ENCODE measurements around the gene SPINT2.

The SPINT2 gene

DNA sequence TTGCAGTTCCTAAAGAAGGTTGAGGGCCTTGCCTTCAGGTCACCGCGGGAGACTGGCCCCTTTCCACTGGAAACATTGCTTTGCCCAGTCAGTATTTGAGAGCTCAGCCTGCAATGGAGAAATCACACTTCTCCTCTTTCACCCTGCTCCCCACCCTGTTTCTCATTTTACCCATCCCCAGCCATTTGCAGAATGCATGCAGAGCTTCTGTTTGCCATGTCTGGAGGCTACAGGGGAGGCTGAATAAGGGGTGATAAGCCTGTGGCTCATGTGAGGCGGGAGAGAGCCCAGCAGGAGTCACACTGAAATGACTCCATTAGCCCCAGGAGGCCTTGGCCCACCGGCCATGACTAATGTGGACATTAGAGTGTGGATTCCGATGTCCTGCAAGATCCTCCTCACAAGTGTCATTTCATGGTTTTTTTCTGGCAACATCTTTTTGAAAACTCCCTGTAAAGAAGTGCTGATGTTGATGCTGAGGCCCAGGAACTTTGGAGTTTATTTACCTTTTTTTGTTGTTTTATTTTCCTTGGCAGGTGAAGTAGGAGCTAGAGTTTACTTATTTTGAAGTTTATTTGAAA is 6.3 kb downstream of the SPINT2 start:
- no peak for DNase-seq

- no peak for DNase-seq
Observed at GRCh38 chr19:38273499-38273898, 9.1 kb downstream of the SPINT2 start.

GRCh38 chr19:38274739-38275138 is 10.4 kb downstream of the SPINT2 start:
- DNase-seq = no peak

- DNase-seq = no peak
Observed at GRCh38 chr19:38276942-38277517, 12.7 kb downstream of the SPINT2 start.

DNA sequence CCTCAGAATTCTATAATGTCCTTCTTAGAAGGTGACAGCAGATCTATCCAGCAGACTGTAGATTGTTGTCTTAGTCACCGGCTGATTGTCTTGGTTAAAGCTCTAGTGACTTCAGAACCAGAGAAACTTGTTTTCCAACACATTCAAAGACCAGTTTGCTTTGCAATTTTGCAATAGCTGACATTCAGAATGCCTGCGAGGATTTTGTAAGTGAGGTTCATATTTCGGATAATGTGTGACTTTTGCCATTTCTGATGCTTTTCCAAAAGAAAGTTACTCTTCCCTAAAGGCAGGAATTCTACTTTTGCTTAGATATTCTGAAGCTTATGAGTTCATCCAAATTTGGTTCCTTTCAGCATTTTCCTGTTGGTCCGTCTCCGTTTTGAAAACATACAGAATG is 13.2 kb downstream of the SPINT2 start:
- no peak for DNase-seq

GRCh38 chr19:38277969-38278680 is 13.8 kb downstream of the SPINT2 start:
- no peak for DNase-seq

DNA sequence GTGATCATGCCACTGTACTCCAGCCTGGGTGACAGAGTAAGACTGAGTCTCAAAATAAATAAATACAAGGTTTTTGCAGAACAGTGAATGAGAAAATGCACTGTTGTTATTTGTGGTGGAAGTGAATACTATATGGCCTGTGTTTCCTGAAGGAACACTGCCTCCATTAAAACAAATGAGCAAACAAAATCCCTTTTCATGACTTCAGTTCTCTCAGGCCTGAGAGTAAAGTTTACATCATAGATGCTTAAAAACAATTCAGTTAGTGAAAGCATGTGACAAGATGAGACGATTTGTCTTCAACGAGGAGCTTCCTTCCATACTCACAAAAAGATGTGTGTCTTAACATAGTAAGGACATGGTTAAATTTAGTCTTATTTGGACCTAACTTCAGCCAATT is 14.4 kb downstream of the SPINT2 start:
- no peak for DNase-seq

- no peak for DNase-seq
Observed at GRCh38 chr19:38280030-38280921, 15.9 kb downstream of the SPINT2 start.

DNA sequence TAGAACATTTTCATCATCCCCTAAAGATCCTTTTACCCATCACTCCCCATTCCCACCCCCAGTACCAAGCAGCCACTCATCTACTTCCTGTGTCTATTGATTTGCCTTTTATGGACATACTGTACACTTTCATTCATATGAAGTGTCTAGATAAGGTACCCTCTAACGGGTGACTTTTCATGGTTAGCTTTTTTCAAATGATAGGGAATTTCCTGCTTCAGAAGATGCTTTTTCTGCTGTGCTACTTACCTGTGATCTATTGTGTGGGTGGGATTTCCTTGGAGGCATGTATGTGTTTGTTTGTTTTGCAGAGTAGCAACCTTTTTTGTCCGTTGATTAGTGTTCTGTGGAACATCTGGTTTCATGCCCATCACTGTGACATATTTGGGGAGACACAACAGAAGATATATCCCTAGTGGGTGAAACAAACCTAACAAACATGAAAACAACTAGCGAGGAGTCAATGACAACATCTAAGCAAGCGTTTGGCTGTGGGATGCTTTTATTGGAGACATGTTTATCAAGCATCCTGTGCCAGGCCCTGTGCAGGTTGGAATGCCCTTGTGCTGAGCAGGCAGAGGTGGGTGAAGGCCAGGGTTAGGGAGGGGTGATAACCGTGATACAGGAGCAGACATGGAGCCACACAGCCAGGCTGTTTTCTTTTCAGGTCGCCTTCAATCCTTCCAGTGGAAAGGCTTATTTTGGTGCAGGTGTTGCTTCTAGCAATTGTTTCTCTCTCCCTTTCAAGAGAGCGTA is 17.6 kb downstream of the SPINT2 start:
- DNase-seq = no peak

GRCh38 chr19:38283271-38283670 is 18.9 kb downstream of the SPINT2 start:
- no peak for DNase-seq

GRCh38 chr19:38284422-38284821 is 20.0 kb downstream of the SPINT2 start:
- DNase-seq = no peak

DNA sequence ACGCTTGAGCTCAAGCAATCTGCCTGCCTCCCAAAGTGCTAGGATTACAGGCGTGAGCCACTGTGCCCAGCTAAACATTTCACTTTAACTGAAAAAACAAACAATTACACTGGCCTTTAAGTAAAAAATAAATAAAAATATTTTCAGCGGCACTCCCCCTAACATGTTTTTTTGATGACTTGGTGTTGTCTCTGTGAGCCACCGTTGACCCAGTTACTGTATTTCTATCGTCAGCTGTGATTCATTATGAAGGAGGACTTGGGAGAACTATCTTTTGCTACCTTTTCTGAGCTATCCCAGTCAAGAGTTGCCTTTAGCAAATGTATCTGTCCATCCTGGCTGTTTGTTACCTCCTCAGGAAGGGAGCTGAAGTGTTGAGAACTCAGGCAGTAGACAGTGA is 21.2 kb downstream of the SPINT2 start:
- DNase-seq = no peak

- DNase-seq = no peak
Observed at GRCh38 chr19:38287604-38288003, 23.2 kb downstream of the SPINT2 start.

DNA sequence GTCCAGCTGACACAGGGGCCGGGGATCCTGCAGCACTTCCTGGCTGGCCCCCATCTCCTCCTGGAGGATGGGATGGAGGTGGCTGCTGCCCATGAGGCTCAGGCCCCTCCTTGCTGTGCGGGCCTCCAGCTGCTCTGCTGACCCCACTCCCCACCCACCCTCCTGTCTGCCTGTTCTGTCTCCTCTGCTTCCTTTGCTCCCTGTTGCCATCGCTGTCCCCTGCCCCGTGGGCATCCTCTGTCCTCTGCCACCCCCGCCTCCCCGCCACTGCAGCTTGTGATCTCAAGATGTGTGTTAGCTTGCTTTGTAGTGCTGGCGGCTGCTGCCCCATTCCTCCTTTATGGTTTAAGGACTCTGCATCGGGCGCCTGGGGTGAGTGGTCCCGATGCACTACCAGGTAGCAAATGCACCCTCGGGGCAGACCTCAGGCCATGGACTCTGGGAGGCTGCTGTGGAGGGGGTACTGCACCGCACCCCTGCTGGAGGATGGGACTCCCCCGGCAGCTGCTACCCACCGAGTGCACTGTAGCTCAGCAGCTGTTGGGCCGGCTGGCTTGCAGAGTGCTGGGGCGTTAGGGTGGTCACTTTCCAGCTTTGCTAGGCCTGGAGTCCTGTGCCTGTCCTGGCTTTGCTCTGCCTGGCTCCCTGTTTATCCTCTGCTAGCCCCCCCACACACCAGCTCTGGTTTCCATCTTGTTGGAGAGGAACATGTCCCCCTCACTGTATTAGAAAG is 23.9 kb downstream of the SPINT2 start:
- no peak for DNase-seq

DNA sequence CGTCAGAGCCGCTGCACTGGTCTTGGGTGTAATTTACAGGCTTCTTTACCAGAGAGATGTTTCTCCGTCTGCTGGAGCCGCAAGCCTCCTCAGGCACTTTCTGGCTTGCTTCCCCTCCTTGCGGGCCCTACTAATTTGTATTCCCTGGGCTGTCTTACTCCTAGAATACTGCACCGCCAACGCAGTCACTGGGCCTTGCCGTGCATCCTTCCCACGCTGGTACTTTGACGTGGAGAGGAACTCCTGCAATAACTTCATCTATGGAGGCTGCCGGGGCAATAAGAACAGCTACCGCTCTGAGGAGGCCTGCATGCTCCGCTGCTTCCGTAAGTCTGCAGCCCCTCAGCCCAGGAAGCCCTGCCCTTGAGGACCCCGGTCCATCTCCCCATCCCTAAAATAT is 25.6 kb downstream of the SPINT2 start:
- DNase-seq = no peak

- no peak for DNase-seq
Observed at GRCh38 chr19:38290631-38291147, 26.3 kb downstream of the SPINT2 start.

- DNase-seq = no peak
Observed at GRCh38 chr19:38291855-38292254, 27.5 kb downstream of the SPINT2 start.

DNA sequence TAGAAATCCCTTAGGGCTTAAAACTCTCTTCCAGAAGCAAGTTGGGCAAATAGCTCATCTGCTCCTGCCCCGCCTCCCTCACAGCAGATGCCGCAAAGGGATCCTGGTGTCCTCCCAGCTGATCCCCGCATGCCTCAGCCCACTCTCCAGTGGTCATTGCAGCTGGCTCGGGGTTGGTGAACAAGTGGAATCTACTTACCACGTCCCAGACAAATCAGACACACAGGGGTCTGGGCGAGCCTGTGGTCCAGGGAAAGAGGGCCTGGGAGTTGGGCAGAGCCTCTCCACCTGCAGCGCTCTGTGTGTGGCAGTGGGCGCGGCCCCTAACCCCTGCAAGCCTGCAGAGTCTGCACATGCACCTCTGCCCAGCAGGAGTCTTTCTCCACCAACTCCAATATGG is 28.9 kb downstream of the SPINT2 start:
- DNase-seq = no peak

DNA sequence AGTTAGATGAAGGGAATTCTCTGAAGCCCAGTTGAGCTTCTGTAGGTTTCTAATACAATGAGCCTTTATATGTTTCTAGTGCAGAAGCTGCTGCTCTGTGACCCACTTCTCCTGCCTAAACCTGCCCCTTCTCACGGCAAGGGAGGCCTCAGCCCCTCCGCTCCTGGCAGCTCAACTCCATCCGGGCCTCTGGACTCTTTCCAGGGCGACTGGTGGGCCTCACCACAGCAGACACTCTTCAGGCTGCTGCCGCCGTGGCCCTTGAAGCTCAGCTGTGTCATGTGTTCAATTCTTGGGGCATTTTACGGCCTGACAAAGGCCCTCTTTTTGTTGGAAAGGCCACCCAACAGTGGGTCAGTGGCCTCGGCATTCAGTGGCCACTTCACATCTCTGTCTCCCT is 29.7 kb downstream of the SPINT2 start:
- no peak for DNase-seq

GRCh38 chr19:38298821-38299680 is 34.7 kb downstream of the SPINT2 start:
- no peak for DNase-seq

Data from RPMI8226 (cell line).